Urinary bladder (tissue), 4 donors: ENCODE data around the gene TSPAN7. TPM values are rescaled to one million over a fixed set of nuclear protein-coding genes. Genes with fewer than 3 reads are reported as not detected.
A peak's percentile ranks its signal among the peaks of the same experiment; 100 is the strongest.

Experiments
- DNase-seq: peaks from one replicate; pipeline ENCODE4 v3.0.0-alpha.2; 2015; ENCODE audit errors: extremely low spot score
- H3K27ac ChIP-seq: one replicate; pipeline ENCODE4 v1.5.1; 2013; ENCODE audit warnings: low read depth, mild to moderate bottlenecking, moderate library complexity
- H3K36me3 ChIP-seq: one replicate; pipeline ENCODE4 v1.6.1; 2013; ENCODE audit warnings: mild to moderate bottlenecking, moderate library complexity; ENCODE audit not compliant: insufficient read depth
- H3K4me1 ChIP-seq: one replicate; pipeline ENCODE4 v1.6.1; 2013; ENCODE audit warnings: mild to moderate bottlenecking, moderate library complexity; ENCODE audit not compliant: insufficient read depth
- H3K4me3 ChIP-seq: one replicate; pipeline ENCODE4 v1.5.1; 2013; ENCODE audit warnings: low read depth, low read length
- WGBS: extraction: QIAGEN DNeasy Blood & Tissue Kit; methylation state at CpG from one replicate; pipeline ENCODE4 v1.1.7; 2013; 5-methylcytosine and 5-hydroxymethylcytosine counted together
- polyA plus RNA-seq: library from polyadenylated mRNA; stranded (reverse); fragments of 200-250 nt; gene quantifications from one replicate; pipeline ENCODE4 v1.2.3, GENCODE V29; 2013
- small RNA-seq: library from RNA; depleted of rRNA; stranded (forward); fragments of <200 nt; gene quantifications from one replicate; pipeline ENCODE3, GENCODE V24; 2014
- total RNA-seq: library from RNA; depleted of rRNA; stranded (reverse); fragments of >200 nt; gene quantifications from one replicate; pipeline ENCODE4 v1.2.3, GENCODE V29; 2014
- donor health status: healthy with polysubstance abuse.
- donor health status: healthy.

The TSPAN7 gene
- total and polyA plus RNA-seq, 2 donors = 14.1 to 72.0 TPM

DNA sequence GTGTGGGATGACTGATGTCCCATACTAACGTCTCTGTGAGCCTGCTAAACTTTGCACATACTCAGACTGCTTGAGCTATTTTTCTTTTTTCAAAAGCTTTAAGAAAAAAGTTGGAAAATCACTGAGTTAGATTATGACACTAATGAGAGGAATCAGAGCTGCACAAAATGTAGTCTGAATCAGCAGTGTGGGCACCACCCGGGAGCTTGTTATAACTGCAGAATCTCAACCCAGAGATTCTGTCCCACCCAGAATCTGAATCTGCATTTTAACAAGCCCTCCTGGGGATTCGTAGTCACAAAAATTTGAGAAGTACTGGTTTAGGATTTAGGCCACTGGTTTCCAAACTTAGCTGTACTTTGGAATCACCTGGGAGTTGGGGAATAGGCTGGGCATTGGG is 137.8 kb downstream of the TSPAN7 start:
- no peak for DNase-seq
- no peak overlapping the region for H3K27ac ChIP-seq

DNA sequence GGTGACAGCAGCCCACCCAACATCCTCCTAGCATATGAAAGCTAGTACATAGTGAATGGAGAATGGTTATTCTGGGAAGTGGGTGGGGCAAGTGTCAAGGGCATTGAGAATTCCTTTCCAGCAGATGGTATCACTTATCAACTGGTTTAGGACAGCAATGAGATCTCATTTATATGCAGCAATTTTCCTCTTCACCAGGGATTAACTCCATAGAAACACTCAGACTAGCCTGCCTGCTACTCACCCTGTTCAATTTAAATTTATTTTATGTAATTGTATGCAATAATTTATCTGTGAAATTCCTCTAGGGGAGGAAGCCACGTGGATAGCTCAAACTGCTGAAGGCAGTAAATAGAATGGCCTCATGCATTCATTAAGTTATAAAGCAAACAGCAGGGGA is 138.4 kb downstream of the TSPAN7 start:
- H3K4me3 ChIP-seq = no peak overlapping the region
- H3K4me1 ChIP-seq = no peaks in the 10 kb centered on the region
- 39% methylated on average over 1 of the region's 1 CpG for WGBS
- no peaks in the 10 kb centered on the region for H3K36me3 ChIP-seq
- H3K27ac ChIP-seq = no peak overlapping the region
- DNase-seq = no peak

More for the DNA sequence above, 137.8 kb downstream of the TSPAN7 start:
- Histone ChIP-seq H3K4me3 (no peak overlapping the region), H3K4me1 (no peaks in the 10 kb centered on the region), H3K36me3 (no peaks in the 10 kb centered on the region)
- 70% methylated on average over 3 of the region's 3 CpGs for WGBS

DNA sequence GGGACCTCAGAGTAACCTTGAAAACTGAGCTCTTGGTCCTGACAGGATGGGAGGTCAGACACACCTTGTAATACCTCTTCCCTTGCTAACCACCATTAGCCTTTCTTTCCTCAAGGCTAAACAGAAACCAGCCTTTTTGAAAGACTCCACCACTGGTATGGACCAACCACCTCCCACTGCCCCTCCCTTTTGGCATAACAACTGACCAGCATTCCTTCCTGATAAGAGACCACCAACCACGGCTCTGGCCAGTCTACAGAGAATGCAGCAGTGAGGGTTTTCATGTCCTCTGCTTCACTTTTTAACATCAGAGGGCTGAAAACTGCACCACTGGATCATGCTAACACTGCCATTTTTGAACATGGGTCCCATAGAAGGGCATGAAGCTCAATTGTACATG is 139.7 kb downstream of the TSPAN7 start:
- H3K4me3 ChIP-seq = no peak overlapping the region
- no peak for DNase-seq
- no peak overlapping the region for H3K27ac ChIP-seq
- H3K4me1 ChIP-seq = no peaks in the 10 kb centered on the region
- 31% methylated on average over 1 of the region's 1 CpG for WGBS
- no peaks in the 10 kb centered on the region for H3K36me3 ChIP-seq

GRCh38 chrX:38704146-38704882 is 143.0 kb downstream of the TSPAN7 start:
- Histone ChIP-seq H3K4me1 (no peaks in the 10 kb centered on the region), H3K27ac (no peak overlapping the region), H3K4me3 (no peak overlapping the region), H3K36me3 (no peaks in the 10 kb centered on the region)
- WGBS = 82% methylated on average over 2 of the region's 2 CpGs
- DNase-seq = no peak

GRCh38 chrX:38717871-38718270 is 156.5 kb downstream of the TSPAN7 start:
- no peak for DNase-seq
- H3K36me3 ChIP-seq = no peaks in the 10 kb centered on the region
- H3K27ac ChIP-seq = no peak overlapping the region
- no peaks in the 10 kb centered on the region for H3K4me1 ChIP-seq
- whole genome bisulfite sequencing = 45% methylated on average over 1 of the region's 1 CpG
- H3K4me3 ChIP-seq = no peak overlapping the region

- no peak for DNase-seq
- Histone ChIP-seq H3K4me1 (no peaks in the 10 kb centered on the region), H3K36me3 (no peaks in the 10 kb centered on the region), H3K27ac (no peak overlapping the region), H3K4me3 (no peak overlapping the region)
- WGBS = 44% methylated on average over 1 of the region's 1 CpG
Measured at GRCh38 chrX:38718311-38718710, 157.0 kb downstream of the TSPAN7 start.

GRCh38 chrX:38726612-38727011 is 165.3 kb downstream of the TSPAN7 start:
- DNase-seq = peak; percentile 1
- H3K4me3 ChIP-seq = no peak overlapping the region
- no peaks in the 10 kb centered on the region for H3K36me3 ChIP-seq
- WGBS = 26% methylated on average over 2 of the region's 2 CpGs
- H3K4me1 ChIP-seq = no peaks in the 10 kb centered on the region
- H3K27ac ChIP-seq = no peak overlapping the region

GRCh38 chrX:38727668-38728067 is 166.3 kb downstream of the TSPAN7 start:
- no peak for DNase-seq
- Histone ChIP-seq H3K4me1 (no peaks in the 10 kb centered on the region), H3K27ac (no peak overlapping the region), H3K4me3 (no peak overlapping the region), H3K36me3 (no peaks in the 10 kb centered on the region)
- WGBS = 83% methylated on average over 3 of the region's 3 CpGs

DNA sequence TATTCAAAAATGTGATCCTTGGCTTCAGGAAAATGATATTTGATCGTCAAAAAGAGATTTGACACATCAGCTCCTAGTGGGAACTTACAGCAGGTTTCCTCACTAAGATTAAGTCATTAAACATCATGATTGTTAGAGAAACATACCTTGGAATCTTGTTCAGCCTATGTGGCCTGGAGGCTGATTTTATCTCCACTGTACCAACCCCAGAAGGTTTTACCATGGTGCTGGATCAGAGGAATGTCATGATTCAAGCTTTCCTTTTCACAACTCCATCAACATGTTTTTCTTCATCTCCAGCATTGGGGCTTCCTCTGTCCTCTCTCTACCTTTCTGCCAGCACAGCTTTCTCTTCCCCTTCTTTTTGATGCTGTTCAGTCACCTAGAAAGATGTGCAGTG is 171.5 kb downstream of the TSPAN7 start:
- DNase-seq = no peak
- WGBS = 84% methylated on average over 1 of the region's 1 CpG
- H3K36me3 ChIP-seq = no peaks in the 10 kb centered on the region
- H3K4me3 ChIP-seq = no peak overlapping the region
- no peak overlapping the region for H3K27ac ChIP-seq
- no peaks in the 10 kb centered on the region for H3K4me1 ChIP-seq

Small RNA genes lying within 50 kb of the gene (small RNA-seq; reads per million reads assigned to genes)
- gene RNU7-7P = not detected

Other genes with a start within 250 kb of the TSPAN7 start
- gene RPGR, start 234.0 kb upstream of the TSPAN7 start, total RNA-seq = 13.6 TPM
- gene RPGR, start 234.0 kb upstream of the TSPAN7 start, polyA plus RNA-seq = 12.9 TPM
- 0.63 TPM for gene OTC, start 208.9 kb upstream of the TSPAN7 start, total RNA-seq
- 0.41 TPM for gene OTC, start 208.9 kb upstream of the TSPAN7 start, polyA plus RNA-seq
- gene MID1IP1, start 239.9 kb downstream of the TSPAN7 start, total RNA-seq = 20.5 TPM
- 105 TPM for gene MID1IP1, start 239.9 kb downstream of the TSPAN7 start, polyA plus RNA-seq